ENCODE measurements around the gene SCNN1G.

GRCh38 chr16:23225634-23226033 is 43.1 kb downstream of the SCNN1G start:
- TF ChIP-seq CTCF (IDR thresholded peaks at IDR 0.05) (no peak), POLR2A (IDR thresholded peaks at IDR 0.05) (no peak), POLR2AphosphoS5 (IDR thresholded peaks at IDR 0.05) (no peak)
